Right cardiac atrium (tissue), 5 donors: Measurements from ENCODE around the gene PACRG. TPM values are rescaled to one million over a fixed set of nuclear protein-coding genes. Genes with fewer than 3 reads are reported as not detected.
A peak's percentile ranks its signal among the peaks of the same experiment; 100 is the strongest.

Experiments
- ATAC-seq, 2 donors: fragments of 200-7000 bp; cut with Tn5 transposase; one replicate each; pipeline versions ENCODE4 v1.8.0 to v1.9.1; 2020; ENCODE audit warnings: moderate library complexity in 2 of 2, mild to moderate bottlenecking in 1 of 2
- DNase-seq, 3 donors: peaks; one replicate each; pipeline ENCODE4 v3.0.0-alpha.2; 2020
- H3K27ac ChIP-seq: one replicate; pipeline ENCODE4 v1.5.1; 2013; ENCODE audit warnings: mild to moderate bottlenecking, low read length, control low read depth, moderate library complexity
- H3K27me3 ChIP-seq: one replicate; pipeline ENCODE4 v1.6.1; 2013; ENCODE audit not compliant: control insufficient read depth, insufficient read depth
- H3K4me1 ChIP-seq: one replicate; pipeline ENCODE4 v1.6.1; 2013; ENCODE audit warnings: low read length; ENCODE audit not compliant: control insufficient read depth, insufficient read depth
- H3K4me3 ChIP-seq: one replicate; pipeline ENCODE4 v1.5.1; 2013; ENCODE audit warnings: low read length, control low read depth
- H3K9me3 ChIP-seq: one replicate; pipeline ENCODE4 v1.6.1; 2013; ENCODE audit warnings: low read length; ENCODE audit not compliant: control insufficient read depth
- WGBS: extraction: QIAGEN DNeasy Blood & Tissue Kit; methylation state at CpG from one replicate; pipeline ENCODE4 v1.1.7; 2013; 5-methylcytosine and 5-hydroxymethylcytosine counted together
- intact Hi-C, 4 donors: fragments of 100-400 bp; cut with DNase I; formaldehyde crosslinking; loops; one replicate each; pipeline versions ENCODE4 v1.11.0 to v1.14.0; 2022 to 2023
- polyA plus RNA-seq: library from polyadenylated mRNA; stranded (reverse); fragments of 200-250 nt; gene quantifications from one replicate; pipeline ENCODE4 v1.2.3, GENCODE V29; 2013
- total RNA-seq, 4 donors: library from RNA; stranded (reverse); fragmentation: NEBNext Ultra II Directional; extraction: Animal tissue kit (Norgen Biotek cat#: 25700); gene quantifications; one replicate each; pipeline ENCODE4 v1.2.1, GENCODE V29; 2021
- donor health status: healthy with polysubstance abuse.
- donor health status: DM: no; HTN: yes; CAD: no.
- donor health status: DM: no; HTN: no; CAD: no.
- donor health status: DM: no; HTN: yes; CAD: no; lungs with severe emphysema.
- donor health status: DM: yes; HTN: yes; CAD: no.

Gene PACRG
- total and polyA plus RNA-seq, 5 donors: 3.9 to 9.4 (median 4.9) TPM

DNA sequence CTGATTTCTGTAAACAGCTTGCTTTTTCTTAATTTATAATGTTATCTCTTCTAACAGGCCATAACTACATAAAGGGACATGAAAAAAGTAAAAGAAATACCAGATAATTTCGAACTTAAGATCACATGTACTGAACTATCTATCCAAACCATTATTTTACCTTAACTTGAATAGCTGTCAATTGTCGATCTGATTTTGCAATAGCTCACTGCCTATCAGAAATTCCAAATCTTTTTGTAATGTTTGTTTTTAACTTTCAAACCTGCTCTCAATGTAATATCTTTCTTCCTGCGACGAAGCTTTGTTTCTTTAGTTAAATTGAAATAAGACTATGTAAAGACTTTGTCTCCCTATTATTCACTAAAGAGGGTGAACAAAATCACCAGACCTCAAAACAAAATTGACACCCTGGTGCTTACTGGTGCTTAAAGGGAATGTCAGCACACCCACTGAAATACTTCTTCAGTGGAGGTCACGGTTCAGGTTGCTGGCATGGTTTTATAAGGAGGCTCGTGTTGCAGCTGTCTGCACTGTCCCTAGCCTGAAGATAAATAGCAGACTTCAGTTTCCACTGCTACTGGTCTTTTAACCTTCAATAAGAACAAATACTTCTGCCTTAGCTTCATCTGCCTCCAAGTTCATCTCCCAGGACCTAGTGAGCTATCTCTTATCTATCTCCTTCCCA lies 569.2 kb downstream of the PACRG start:
- H3K27me3 ChIP-seq: no peaks in the 10 kb centered on the region
- peak; percentile 72 to 80 for ATAC-seq
- 59% methylated on average over 6 of the region's 6 CpGs for WGBS
- H3K9me3 ChIP-seq: no peaks in the 10 kb centered on the region
- H3K27ac ChIP-seq: peak overlapping the region; percentile 44
- H3K4me1 ChIP-seq: no peaks in the 10 kb centered on the region
- no peak overlapping the region for H3K4me3 ChIP-seq
- intact Hi-C loops: no loop called here
- no peak for DNase-seq

- H3K4me1 ChIP-seq: no peaks in the 10 kb centered on the region
- peak overlapping the region; percentile 38 for H3K27ac ChIP-seq
- ATAC-seq: no peak
- H3K4me3 ChIP-seq: no peak overlapping the region
- 54% methylated on average over 5 of the region's 5 CpGs for WGBS
- DNase-seq: no peak
- intact Hi-C loops: no loop called here
- no peaks in the 10 kb centered on the region for H3K27me3 ChIP-seq
- no peaks in the 10 kb centered on the region for H3K9me3 ChIP-seq
These were observed 570.5 kb downstream of the PACRG start for GRCh38 chr6:163298079-163298830.

DNA sequence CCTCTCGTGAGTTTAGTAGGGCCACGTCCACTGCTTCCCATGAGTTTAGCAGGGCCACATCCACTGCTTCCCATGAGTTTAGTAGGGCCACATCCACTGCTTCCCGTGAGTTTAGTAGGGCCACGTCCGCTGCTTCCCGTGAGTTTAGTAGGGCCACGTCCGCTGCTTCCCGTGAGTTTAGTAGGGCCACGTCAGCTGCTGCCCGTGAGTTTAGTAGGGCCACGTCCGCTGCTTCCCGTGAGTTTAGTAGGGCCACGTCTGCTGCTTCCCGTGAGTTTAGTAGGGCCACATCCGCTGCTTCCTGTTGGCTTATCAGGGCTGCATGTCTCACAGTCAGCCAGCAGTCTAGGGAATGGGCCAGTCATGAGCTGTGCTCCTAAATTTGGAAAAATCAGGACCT lies 573.1 kb downstream of the PACRG start:
- Histone ChIP-seq H3K27ac (no peak overlapping the region), H3K4me3 (no peak overlapping the region), H3K27me3 (no peaks in the 10 kb centered on the region), H3K9me3 (no peaks in the 10 kb centered on the region), H3K4me1 (no peaks in the 10 kb centered on the region)
- DNase-seq (no peak), ATAC-seq (no peak)
- WGBS: 94% methylated on average over 17 of the region's 17 CpGs
- intact Hi-C loops: no loop called here

GRCh38 chr6:163301726-163302635 lies 574.2 kb downstream of the PACRG start:
- WGBS: 29% methylated on average over 8 of the region's 8 CpGs
- H3K27me3 ChIP-seq: no peaks in the 10 kb centered on the region
- H3K4me1 ChIP-seq: no peaks in the 10 kb centered on the region
- H3K9me3 ChIP-seq: no peaks in the 10 kb centered on the region
- H3K4me3 ChIP-seq: no peak overlapping the region
- H3K27ac ChIP-seq: peak overlapping the region; percentile 36
- DNase-seq: no peak
- ATAC-seq: peak; percentile 58
- intact Hi-C loops: no loop called here

DNA sequence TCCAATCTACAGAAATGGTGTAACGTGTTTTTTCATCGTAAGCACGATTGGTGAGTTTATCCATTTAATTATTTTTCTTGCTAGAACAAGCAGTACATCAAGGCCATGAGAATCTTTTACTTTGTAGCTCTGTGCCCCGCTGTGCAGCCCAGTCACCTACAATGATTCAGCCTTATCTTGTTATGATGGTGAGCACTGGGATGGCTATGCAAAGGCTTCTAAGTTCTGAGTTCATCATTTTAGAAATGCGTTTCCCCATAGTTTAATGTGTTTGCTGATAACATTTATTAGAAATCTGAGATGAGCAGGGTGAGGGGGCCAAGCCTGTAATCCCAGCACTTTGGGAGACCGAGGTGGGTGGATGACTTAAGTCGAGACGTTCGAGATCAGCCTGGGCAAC lies 575.0 kb downstream of the PACRG start:
- Histone ChIP-seq H3K9me3 (no peaks in the 10 kb centered on the region), H3K27me3 (no peaks in the 10 kb centered on the region), H3K27ac (no peak overlapping the region), H3K4me1 (no peaks in the 10 kb centered on the region), H3K4me3 (no peak overlapping the region)
- ATAC-seq (peak in 1 of 2 donors; percentile 49), DNase-seq (no peak)
- WGBS: 50% methylated on average over 9 of the region's 9 CpGs
- intact Hi-C loops: no loop called here

- intact Hi-C loops: no loop called here
- WGBS: 38% methylated on average over 2 of the region's 2 CpGs
- H3K4me1 ChIP-seq: no peaks in the 10 kb centered on the region
- DNase-seq (no peak), ATAC-seq (no peak)
- H3K27me3 ChIP-seq: no peaks in the 10 kb centered on the region
- H3K9me3 ChIP-seq: no peaks in the 10 kb centered on the region
- H3K4me3 ChIP-seq: no peak overlapping the region
- no peak overlapping the region for H3K27ac ChIP-seq
These were observed 578.2 kb downstream of the PACRG start for GRCh38 chr6:163306000-163306399.

DNA sequence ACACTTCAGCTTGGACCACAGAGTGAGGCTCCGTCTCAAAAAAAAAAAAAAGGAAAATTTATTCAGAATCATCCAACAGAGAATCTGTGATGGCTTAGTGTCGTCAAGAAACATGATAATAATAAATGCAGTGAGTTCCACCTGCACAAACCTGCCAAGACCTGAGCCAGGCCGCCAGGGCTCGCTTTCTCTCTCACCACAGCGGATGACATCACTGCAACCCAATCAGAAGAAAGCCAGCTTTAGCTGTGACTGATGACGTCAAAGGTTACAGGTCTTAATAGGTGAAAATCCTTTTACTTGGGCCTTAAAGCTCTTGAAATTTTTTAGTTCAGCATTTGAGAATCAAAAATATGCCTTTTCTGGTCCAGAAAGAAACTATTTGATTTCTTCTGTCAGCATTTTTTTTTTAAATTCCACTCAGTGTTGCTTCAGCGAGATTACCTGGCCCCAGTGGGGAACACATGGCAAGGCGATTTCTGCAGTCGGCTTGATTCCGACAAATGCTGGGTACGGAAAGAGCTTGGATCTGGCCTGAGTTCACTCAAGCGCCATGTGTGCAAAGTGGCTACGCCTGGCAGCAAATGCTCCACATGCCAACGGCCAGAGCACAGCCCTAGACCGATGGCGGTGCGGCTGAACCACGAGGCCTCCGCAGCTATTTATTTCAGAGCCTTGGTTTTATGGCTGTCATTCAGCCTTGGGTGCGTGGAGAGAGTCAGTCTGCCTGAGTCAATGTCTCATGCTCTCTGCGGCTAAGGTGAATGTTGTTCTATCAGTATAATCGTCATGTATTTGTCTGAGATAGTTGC lies 581.1 kb downstream of the PACRG start:
- Histone ChIP-seq H3K27ac (no peak overlapping the region), H3K4me3 (no peak overlapping the region), H3K9me3 (no peaks in the 10 kb centered on the region), H3K27me3 (no peaks in the 10 kb centered on the region), H3K4me1 (no peaks in the 10 kb centered on the region)
- intact Hi-C loops: no loop called here
- WGBS: 95% methylated on average over 22 of the region's 22 CpGs
- no peak for ATAC-seq
- no peak for DNase-seq

GRCh38 chr6:163309491-163310026 lies 581.8 kb downstream of the PACRG start:
- intact Hi-C loops: no loop called here
- 46% methylated on average over 13 of the region's 13 CpGs for WGBS
- no peak overlapping the region for H3K4me3 ChIP-seq
- DNase-seq (no peak), ATAC-seq (no peak)
- no peaks in the 10 kb centered on the region for H3K27me3 ChIP-seq
- H3K9me3 ChIP-seq: no peaks in the 10 kb centered on the region
- no peaks in the 10 kb centered on the region for H3K4me1 ChIP-seq
- H3K27ac ChIP-seq: no peak overlapping the region

GRCh38 chr6:163310096-163310972 lies 582.6 kb downstream of the PACRG start:
- WGBS: 93% methylated on average over 44 of the region's 44 CpGs
- intact Hi-C loops: no loop called here
- H3K4me3 ChIP-seq: no peak overlapping the region
- DNase-seq (no peak), ATAC-seq (no peak)
- H3K4me1 ChIP-seq: no peaks in the 10 kb centered on the region
- H3K9me3 ChIP-seq: no peaks in the 10 kb centered on the region
- H3K27me3 ChIP-seq: no peaks in the 10 kb centered on the region
- H3K27ac ChIP-seq: no peak overlapping the region
